Astrocyte (in vitro differentiated cells and primary cell): Measurements from ENCODE around the gene MRNIP. TPM values are rescaled to one million over a fixed set of nuclear protein-coding genes. Genes with fewer than 3 reads are reported as not detected.

Experiments used
- DNase-seq: peaks from one replicate; pipeline ENCODE4 v3.0.0-alpha.2; 2010; ENCODE audit warnings: low read depth
- FAIRE-seq: peaks from 2 replicates; lab custom pipeline; 2011; peaks lifted over from hg19 to GRCh38; lab: Jason Lieb, UNC
- H2AFZ ChIP-seq: 2 replicates; pipeline ENCODE4 v1.6.0; 2012; ENCODE audit warnings: low read depth, low read length, inconsistent platforms
- H3K27ac ChIP-seq: 2 replicates; pipeline ENCODE4 v1.5.1; 2011; ENCODE audit warnings: low read depth, low read length, inconsistent platforms
- H3K27me3 ChIP-seq: 2 replicates; pipeline ENCODE4 v1.6.0; 2011; ENCODE audit warnings: low read length, inconsistent platforms; ENCODE audit not compliant: insufficient read depth
- H3K36me3 ChIP-seq: 2 replicates; pipeline ENCODE4 v1.5.1; 2011; ENCODE audit warnings: low read length, inconsistent platforms; ENCODE audit not compliant: insufficient read depth
- H3K4me1 ChIP-seq: 2 replicates; pipeline ENCODE4 v1.5.1; 2011; ENCODE audit warnings: low read length, inconsistent platforms; ENCODE audit not compliant: insufficient read depth
- H3K4me2 ChIP-seq: 2 replicates; pipeline ENCODE4 v1.6.0; 2012; ENCODE audit warnings: low read length, inconsistent platforms
- H3K4me3 ChIP-seq: 2 replicates; pipeline ENCODE4 v1.5.1; 2011; ENCODE audit warnings: low read depth, mild to moderate bottlenecking, low read length, inconsistent platforms; ENCODE audit not compliant: insufficient read depth
- H3K79me2 ChIP-seq: 2 replicates; pipeline ENCODE4 v1.6.0; 2012; ENCODE audit warnings: mild to moderate bottlenecking, low read length, inconsistent platforms; ENCODE audit not compliant: insufficient read depth
- H3K9ac ChIP-seq: 2 replicates; pipeline ENCODE4 v1.6.0; 2012; ENCODE audit warnings: mild to moderate bottlenecking, low read length, inconsistent platforms
- H3K9me3 ChIP-seq: 2 replicates; pipeline ENCODE4 v1.5.1; 2012; ENCODE audit warnings: low read depth, mild to moderate bottlenecking, low read length, inconsistent platforms; ENCODE audit not compliant: insufficient read depth
- H4K20me1 ChIP-seq: 2 replicates; pipeline ENCODE4 v1.6.0; 2012; ENCODE audit warnings: low read length, inconsistent platforms; ENCODE audit not compliant: insufficient read depth
- H3K27ac Mint-ChIP-seq: one replicate; pipeline ENCODE4 v1.8.0; 2021; ENCODE audit warnings: mild to moderate bottlenecking, mixed read lengths; ENCODE audit not compliant: unreplicated experiment
- H3K27me3 Mint-ChIP-seq: one replicate; pipeline ENCODE4 v1.8.0; 2021; ENCODE audit warnings: low read depth, mixed read lengths; ENCODE audit not compliant: unreplicated experiment
- H3K36me3 Mint-ChIP-seq: one replicate; pipeline ENCODE4 v1.8.0; 2021; ENCODE audit warnings: low read depth, mixed read lengths; ENCODE audit not compliant: unreplicated experiment
- H3K4me1 Mint-ChIP-seq: one replicate; pipeline ENCODE4 v1.8.0; 2021; ENCODE audit warnings: low read depth, mixed read lengths; ENCODE audit not compliant: unreplicated experiment
- H3K4me3 Mint-ChIP-seq: one replicate; pipeline ENCODE4 v1.8.0; 2021; ENCODE audit warnings: mild to moderate bottlenecking, moderate library complexity, mixed read lengths; ENCODE audit not compliant: unreplicated experiment
- H3K9me3 Mint-ChIP-seq: one replicate; pipeline ENCODE4 v1.8.0; 2021; ENCODE audit warnings: mild to moderate bottlenecking, mixed read lengths; ENCODE audit not compliant: unreplicated experiment
- CTCF ChIP-seq: IDR thresholded peaks from 2 replicates; pipeline ENCODE4 v1.5.1; 2011; ENCODE audit warnings: low read depth, mild to moderate bottlenecking, inconsistent platforms, low read length, moderate library complexity; ENCODE audit not compliant: insufficient read depth
- EZH2 ChIP-seq: IDR thresholded peaks from 2 replicates; pipeline ENCODE4 v1.6.1; 2012; ENCODE audit warnings: mild to moderate bottlenecking, low read length, inconsistent platforms; ENCODE audit not compliant: insufficient read depth
- total RNA-seq: library from RNA; stranded (reverse); gene quantifications from 2 replicates; pipeline ENCODE4 v1.2.1, GENCODE V29; 2021

The MRNIP gene
- total RNA-seq, 1 donor from 2014 or later = 20.7 TPM

GRCh38 chr5:179829732-179830435 lies 28.7 kb downstream of the MRNIP start:
- H3K9me3 ChIP-seq = no peaks in the 10 kb centered on the region
- peaks cover 88% of the 10 kb centered on the region for H4K20me1 ChIP-seq

GRCh38 chr5:179828756-179829421 lies 29.7 kb downstream of the MRNIP start:
- DNase-seq = no peak
- peaks cover 38% of the 10 kb centered on the region for H3K36me3 Mint-ChIP-seq
- H3K4me3 Mint-ChIP-seq = peak overlapping the region; percentile 40
- FAIRE-seq = no peak
- Histone ChIP-seq H3K79me2 (peaks cover 43% of the 10 kb centered on the region), H3K9ac (no peak overlapping the region), H3K9me3 (no peaks in the 10 kb centered on the region), H3K36me3 (peaks cover 65% of the 10 kb centered on the region), H3K27ac (no peak overlapping the region), H3K4me1 (peaks cover 4% of the 10 kb centered on the region), H2AFZ (no peak overlapping the region), H4K20me1 (peaks cover 96% of the 10 kb centered on the region), H3K4me2 (no peak overlapping the region), H3K27me3 (no peaks in the 10 kb centered on the region), H3K4me3 (no peak overlapping the region)
- peaks cover 2% of the 10 kb centered on the region for H3K9me3 Mint-ChIP-seq
- H3K27me3 Mint-ChIP-seq = no peaks in the 10 kb centered on the region
- TF ChIP-seq EZH2 (no peak), CTCF (no peak)
- no peak overlapping the region for H3K27ac Mint-ChIP-seq
- peaks cover 33% of the 10 kb centered on the region for H3K4me1 Mint-ChIP-seq

More at GRCh38 chr5:179829732-179830435, 28.7 kb downstream of the MRNIP start:
- H3K27me3 ChIP-seq = no peaks in the 10 kb centered on the region
- Mint-ChIP-seq H3K27me3 (no peaks in the 10 kb centered on the region), H3K4me3 (no peak overlapping the region), H3K27ac (peak overlapping the region; percentile 47), H3K9me3 (peaks cover 2% of the 10 kb centered on the region), H3K36me3 (peaks cover 33% of the 10 kb centered on the region), H3K4me1 (peaks cover 29% of the 10 kb centered on the region)
- DNase-seq (no peak), FAIRE-seq (no peak)
- H2AFZ ChIP-seq = no peak overlapping the region
- peaks cover 62% of the 10 kb centered on the region for H3K36me3 ChIP-seq
- no peak overlapping the region for H3K27ac ChIP-seq
- H3K9ac ChIP-seq = no peak overlapping the region
- H3K4me2 ChIP-seq = no peak overlapping the region
- H3K4me3 ChIP-seq = no peak overlapping the region
- TF ChIP-seq CTCF (no peak), EZH2 (no peak)
- H3K4me1 ChIP-seq = peaks cover 3% of the 10 kb centered on the region
- H3K79me2 ChIP-seq = peaks cover 33% of the 10 kb centered on the region
